Measurements from ENCODE around the gene RASAL3. TPM values are rescaled to one million over a fixed set of nuclear protein-coding genes. Genes with fewer than 3 reads are reported as not detected.

Gene RASAL3
- total and polyA plus RNA-seq, 8 donors, result 2.0 to 27.1 (median 2.7) TPM

DNA sequence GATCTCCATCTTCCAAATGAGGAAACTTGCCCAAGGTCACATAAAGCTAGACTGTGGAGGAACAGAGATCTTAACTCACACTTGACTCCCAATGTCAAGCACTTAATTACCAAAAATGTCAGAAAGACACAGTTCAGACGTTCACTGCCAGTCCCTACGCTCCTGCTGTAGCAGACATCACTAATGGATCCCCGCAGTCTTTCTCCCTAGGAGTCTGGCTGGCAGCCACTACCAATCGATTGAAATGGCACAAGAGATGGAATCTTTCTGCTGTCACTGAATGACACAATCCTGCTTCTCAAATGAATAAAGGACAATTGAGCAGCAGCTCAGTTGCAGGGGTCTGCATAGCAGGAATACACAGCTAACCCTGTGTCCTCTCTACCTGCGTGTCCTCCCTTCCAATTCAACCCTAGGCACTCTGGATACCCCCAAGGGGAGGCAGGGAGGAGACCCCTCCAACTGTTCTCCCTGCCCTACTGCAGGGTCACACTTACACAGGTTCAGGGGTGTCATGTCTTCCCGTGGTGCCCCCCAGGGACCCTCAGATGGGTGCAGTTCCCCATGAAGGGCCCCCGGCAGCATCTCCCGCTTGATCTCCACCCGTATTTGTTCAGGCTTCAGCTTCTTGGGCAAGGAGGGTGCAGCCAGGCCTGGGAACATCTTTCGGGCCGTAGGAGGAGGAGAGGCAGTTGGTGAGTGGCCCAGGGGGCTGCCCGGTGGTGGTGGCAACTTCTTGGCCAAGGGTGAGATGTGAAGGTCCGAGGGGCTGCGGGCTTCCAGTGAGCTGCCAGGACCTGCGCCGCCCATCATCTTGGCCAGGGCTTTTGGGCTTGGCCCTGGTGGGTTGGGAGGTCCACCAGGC is 37.6 kb downstream of the RASAL3 start:
- peaks cover 0 to 78% of the 10 kb centered on the region in 2 donors for H3K36me3 ChIP-seq
- no peaks in the 10 kb centered on the region for H3K27me3 ChIP-seq
- no peak overlapping the region for H3K27ac ChIP-seq
- no peak for DNase-seq
- peaks cover 0 to 3% of the 10 kb centered on the region in 2 donors for H3K9me3 ChIP-seq
- no peak overlapping the region for H3K4me3 ChIP-seq
- intact Hi-C loops (cut with DNase I), result no loop called here
- TF ChIP-seq, protein P1, sequence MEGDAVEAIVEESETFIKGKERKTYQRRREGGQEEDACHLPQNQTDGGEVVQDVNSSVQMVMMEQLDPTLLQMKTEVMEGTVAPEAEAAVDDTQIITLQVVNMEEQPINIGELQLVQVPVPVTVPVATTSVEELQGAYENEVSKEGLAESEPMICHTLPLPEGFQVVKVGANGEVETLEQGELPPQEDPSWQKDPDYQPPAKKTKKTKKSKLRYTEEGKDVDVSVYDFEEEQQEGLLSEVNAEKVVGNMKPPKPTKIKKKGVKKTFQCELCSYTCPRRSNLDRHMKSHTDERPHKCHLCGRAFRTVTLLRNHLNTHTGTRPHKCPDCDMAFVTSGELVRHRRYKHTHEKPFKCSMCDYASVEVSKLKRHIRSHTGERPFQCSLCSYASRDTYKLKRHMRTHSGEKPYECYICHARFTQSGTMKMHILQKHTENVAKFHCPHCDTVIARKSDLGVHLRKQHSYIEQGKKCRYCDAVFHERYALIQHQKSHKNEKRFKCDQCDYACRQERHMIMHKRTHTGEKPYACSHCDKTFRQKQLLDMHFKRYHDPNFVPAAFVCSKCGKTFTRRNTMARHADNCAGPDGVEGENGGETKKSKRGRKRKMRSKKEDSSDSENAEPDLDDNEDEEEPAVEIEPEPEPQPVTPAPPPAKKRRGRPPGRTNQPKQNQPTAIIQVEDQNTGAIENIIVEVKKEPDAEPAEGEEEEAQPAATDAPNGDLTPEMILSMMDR (IDR thresholded peaks at IDR 0.05), result no peak
- ATAC-seq, result no peak
- H3K4me1 ChIP-seq, result peaks cover 10 to 34% of the 10 kb centered on the region in 2 donors

DNA sequence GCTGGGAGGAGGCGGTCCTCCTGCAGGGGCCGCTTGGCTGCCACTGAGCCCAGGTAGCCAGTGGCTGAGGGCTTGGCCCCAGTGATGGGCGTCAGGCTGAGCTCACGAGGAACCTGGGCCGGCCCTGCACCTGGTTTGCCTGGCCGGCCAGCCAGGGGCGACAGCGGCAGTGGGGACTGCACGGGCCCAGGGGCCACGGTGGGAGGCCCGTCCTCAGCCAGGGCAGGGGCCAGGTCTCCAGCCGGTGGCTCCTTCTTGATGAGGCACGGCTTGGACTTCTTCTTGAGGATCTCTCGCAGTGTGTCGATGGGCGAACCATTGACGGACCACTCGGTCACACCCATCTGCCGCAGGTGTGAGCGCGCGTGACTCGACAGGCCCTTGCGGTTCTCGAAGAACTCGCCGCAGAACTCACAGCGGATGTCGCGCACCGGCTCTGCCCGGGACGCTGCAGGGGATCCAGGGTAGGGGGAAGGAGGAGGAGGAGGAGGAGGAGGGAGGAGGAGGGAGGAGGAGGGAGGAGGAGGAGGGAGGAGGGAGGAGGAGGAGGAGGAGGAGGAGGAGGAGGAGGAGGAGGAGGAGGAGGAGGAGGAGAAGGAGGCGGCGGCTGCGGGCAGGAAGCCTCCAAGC is 38.9 kb downstream of the RASAL3 start:
- H3K4me3 ChIP-seq, result no peak overlapping the region
- peaks cover 0 to 3% of the 10 kb centered on the region in 2 donors for H3K9me3 ChIP-seq
- ATAC-seq (no peak), DNase-seq (no peak)
- TF ChIP-seq, protein P1 (IDR thresholded peaks at IDR 0.05), result no peak
- intact Hi-C loops (cut with DNase I), result no loop called here
- no peaks in the 10 kb centered on the region for H3K27me3 ChIP-seq
- peaks cover 0 to 25% of the 10 kb centered on the region in 2 donors for H3K4me1 ChIP-seq
- peaks cover 0 to 81% of the 10 kb centered on the region in 2 donors for H3K36me3 ChIP-seq
- H3K27ac ChIP-seq, result no peak overlapping the region

DNA sequence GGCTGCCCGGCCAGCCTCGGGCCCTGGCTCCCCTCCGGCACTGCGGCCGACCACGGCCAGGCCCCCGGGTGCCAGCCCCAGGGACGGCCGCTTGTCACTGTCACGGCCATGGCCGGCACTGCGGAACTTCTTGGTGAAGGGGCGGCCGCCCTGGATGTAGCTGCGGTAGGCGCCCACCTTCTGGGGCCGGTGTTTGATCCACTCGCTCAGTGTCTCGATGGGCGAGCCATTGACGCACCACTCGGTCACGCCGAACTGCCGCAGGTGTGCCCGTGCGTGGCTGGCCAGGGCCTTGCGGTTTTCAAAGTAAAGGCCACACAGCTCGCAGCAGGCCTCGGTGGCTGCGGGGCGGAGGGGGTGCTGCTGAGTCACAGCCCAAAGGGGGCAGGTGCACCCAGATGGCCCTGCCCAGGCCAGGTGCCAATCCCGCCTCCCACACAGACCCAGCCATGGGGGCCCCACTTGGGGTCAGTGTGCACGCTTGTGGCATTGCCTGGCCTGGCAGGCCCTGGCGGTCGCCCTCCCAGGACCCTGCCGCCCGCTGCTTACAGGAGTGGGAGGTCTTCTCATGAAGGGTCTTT is 39.6 kb downstream of the RASAL3 start:
- H3K9me3 ChIP-seq, result peaks cover 0 to 3% of the 10 kb centered on the region in 2 donors
- TF ChIP-seq, protein P1 (IDR thresholded peaks at IDR 0.05), result no peak
- H3K27me3 ChIP-seq, result no peaks in the 10 kb centered on the region
- H3K4me3 ChIP-seq, result no peak overlapping the region
- intact Hi-C loops (cut with DNase I), result no loop called here
- DNase-seq (no peak), ATAC-seq (no peak)
- peaks cover 0 to 79% of the 10 kb centered on the region in 2 donors for H3K36me3 ChIP-seq
- H3K4me1 ChIP-seq, result peaks cover 0 to 20% of the 10 kb centered on the region in 2 donors
- H3K27ac ChIP-seq, result no peak overlapping the region

DNA sequence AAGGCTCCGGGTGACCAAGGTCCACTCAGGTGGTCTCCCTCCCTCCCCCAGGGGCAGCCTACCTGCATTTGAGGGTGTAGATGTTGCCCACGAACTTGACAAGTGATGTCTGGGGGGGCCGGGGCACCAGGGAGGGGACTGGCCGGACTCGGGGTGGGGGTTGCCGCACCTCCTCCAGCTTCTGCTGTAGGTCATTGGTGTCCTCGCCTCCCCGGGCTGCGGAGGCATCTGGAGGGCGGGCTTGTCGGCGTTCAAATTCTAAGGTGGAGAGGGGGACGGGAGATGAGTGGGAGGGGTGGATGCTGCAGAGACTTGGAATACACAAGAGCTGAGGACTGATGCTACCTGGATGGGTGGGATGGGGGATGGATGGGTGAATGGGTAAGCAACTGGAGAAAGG is 40.2 kb downstream of the RASAL3 start:
- intact Hi-C loops (cut with DNase I), result no loop called here
- no peak for DNase-seq

More for the DNA sequence above, 40.2 kb downstream of the RASAL3 start:
- Histone ChIP-seq H3K4me1 (peaks cover 0 to 21% of the 10 kb centered on the region in 2 donors), H3K9me3 (peaks cover 0 to 3% of the 10 kb centered on the region in 2 donors), H3K36me3 (peaks cover 0 to 73% of the 10 kb centered on the region in 2 donors), H3K4me3 (no peak overlapping the region), H3K27me3 (no peaks in the 10 kb centered on the region), H3K27ac (no peak overlapping the region)
- ATAC-seq, result no peak
- TF ChIP-seq, protein P1 (IDR thresholded peaks at IDR 0.05), result no peak
